ENCODE results near the gene OAS2. TPM values are rescaled to one million over a fixed set of nuclear protein-coding genes. Genes with fewer than 3 reads are reported as not detected.

Gene OAS2
- total RNA-seq, 3 donors from 2014 or later (not counting 1 experiment from before 2014, with no cell fraction given) = 29.0 to 56.3 (median 48.2) TPM

DNA sequence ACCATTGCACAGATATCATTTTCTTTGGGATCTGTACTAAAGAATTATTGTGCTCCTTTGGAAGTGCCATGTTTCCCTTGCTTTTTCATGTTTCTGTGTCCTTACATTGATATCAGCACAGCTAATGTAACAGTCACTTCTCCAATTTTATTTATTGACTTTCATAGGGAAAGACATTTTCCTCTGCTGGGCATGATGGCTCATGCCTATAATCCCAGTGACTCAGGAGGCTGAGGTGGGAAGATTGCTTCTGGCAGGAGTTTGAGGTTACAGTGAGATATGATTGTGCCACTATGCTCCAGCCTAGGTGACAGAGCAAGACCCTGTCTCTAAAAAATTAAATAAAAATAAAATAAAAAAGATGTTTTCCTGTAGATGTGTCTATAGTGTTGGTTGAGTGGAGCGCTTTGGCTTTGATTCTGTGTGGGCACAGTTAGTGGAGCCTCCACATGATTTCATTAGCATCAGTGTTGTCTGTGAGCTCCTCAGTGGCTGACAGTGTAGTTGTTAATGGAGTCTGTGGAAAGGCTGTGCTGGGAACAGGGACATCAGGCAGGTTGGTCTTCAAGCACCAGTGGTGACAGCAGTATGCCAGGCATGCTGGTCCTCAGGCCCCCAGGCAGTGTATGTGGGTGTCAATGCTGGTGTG is 7.4 kb downstream of the OAS2 start:
- DNase-seq (no peak), ATAC-seq (no peak)
- H3K4me1 Mint-ChIP-seq = peaks cover 64 to 77% of the 10 kb centered on the region in 2 donors
- Histone ChIP-seq H3K4me3 (ENCODE audit: low read length) (no peak overlapping the region), H3K4me1 (ENCODE audit: control insufficient read depth, insufficient read depth, low read length) (peaks cover 6% of the 10 kb centered on the region), H3K36me3 (ENCODE audit: control insufficient read depth, insufficient read depth, low read length) (peaks cover 44% of the 10 kb centered on the region), H3K27me3 (ENCODE audit: control insufficient read depth, insufficient read depth, low read length) (no peaks in the 10 kb centered on the region), H3K27ac (ENCODE audit: low read length) (no peak overlapping the region), H3K9me3 (ENCODE audit: control insufficient read depth, insufficient read depth, low read length) (no peaks in the 10 kb centered on the region)
- intact Hi-C loops (cut with micrococcal nuclease) = no loop called here
- H3K4me3 Mint-ChIP-seq = no peak overlapping the region
- TF ChIP-seq, protein P1, sequence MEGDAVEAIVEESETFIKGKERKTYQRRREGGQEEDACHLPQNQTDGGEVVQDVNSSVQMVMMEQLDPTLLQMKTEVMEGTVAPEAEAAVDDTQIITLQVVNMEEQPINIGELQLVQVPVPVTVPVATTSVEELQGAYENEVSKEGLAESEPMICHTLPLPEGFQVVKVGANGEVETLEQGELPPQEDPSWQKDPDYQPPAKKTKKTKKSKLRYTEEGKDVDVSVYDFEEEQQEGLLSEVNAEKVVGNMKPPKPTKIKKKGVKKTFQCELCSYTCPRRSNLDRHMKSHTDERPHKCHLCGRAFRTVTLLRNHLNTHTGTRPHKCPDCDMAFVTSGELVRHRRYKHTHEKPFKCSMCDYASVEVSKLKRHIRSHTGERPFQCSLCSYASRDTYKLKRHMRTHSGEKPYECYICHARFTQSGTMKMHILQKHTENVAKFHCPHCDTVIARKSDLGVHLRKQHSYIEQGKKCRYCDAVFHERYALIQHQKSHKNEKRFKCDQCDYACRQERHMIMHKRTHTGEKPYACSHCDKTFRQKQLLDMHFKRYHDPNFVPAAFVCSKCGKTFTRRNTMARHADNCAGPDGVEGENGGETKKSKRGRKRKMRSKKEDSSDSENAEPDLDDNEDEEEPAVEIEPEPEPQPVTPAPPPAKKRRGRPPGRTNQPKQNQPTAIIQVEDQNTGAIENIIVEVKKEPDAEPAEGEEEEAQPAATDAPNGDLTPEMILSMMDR (IDR thresholded peaks at IDR 0.05) = no peak
- 97% methylated on average over 1 of the region's 1 CpG for WGBS (ENCODE audit: insufficient coverage)
- H3K27me3 Mint-ChIP-seq (ENCODE audit: low read depth in 2 of 2) = no peaks in the 10 kb centered on the region
- peaks cover 2 to 8% of the 10 kb centered on the region in 2 donors for H3K9me3 Mint-ChIP-seq
- H3K36me3 Mint-ChIP-seq = peaks cover 26% of the 10 kb centered on the region
- peak overlapping the region; percentile 63 to 71 for H3K27ac Mint-ChIP-seq

DNA sequence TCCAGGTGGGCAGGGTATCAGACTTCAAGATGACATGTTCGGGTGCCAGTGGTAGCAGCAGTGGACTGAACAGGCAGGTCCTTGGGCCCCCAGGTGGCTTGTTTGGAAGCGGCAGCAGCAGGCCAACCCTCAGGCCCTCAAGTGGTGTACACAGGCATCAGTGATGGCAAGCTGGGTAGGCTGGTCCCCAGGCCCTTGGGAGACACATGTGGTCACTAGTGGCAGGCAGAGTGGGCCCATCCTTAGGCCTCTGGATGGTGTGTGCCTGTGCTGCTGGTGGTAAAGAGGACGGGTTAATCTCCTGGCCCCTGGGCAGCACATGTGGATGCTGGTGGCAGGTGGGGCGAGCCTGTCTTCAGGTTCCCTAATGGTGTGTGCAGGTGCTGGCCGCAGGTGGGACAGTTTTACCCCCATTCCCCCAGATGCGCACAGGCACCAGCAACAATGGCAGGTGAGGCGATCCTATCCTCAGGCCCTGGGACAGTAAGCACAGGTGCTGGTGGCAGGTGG is 8.0 kb downstream of the OAS2 start:
- no peaks in the 10 kb centered on the region for H3K27me3 Mint-ChIP-seq (ENCODE audit: low read depth in 2 of 2)
- no peaks in the 10 kb centered on the region for H3K27me3 ChIP-seq (ENCODE audit: control insufficient read depth, insufficient read depth, low read length)
- ATAC-seq (no peak), DNase-seq (no peak)
- 97% methylated on average over 7 of the region's 7 CpGs for WGBS (ENCODE audit: insufficient coverage)
- H3K4me3 Mint-ChIP-seq = no peak overlapping the region
- H3K27ac ChIP-seq (ENCODE audit: low read length) = no peak overlapping the region
- H3K36me3 ChIP-seq (ENCODE audit: control insufficient read depth, insufficient read depth, low read length) = peaks cover 50% of the 10 kb centered on the region
- peaks cover 6% of the 10 kb centered on the region for H3K4me1 ChIP-seq (ENCODE audit: control insufficient read depth, insufficient read depth, low read length)
- no peaks in the 10 kb centered on the region for H3K9me3 ChIP-seq (ENCODE audit: control insufficient read depth, insufficient read depth, low read length)
- no peak overlapping the region for H3K4me3 ChIP-seq (ENCODE audit: low read length)
- intact Hi-C loops (cut with micrococcal nuclease) = no loop called here
- H3K27ac Mint-ChIP-seq = peak overlapping the region; percentile 46 to 63
- peaks cover 58 to 71% of the 10 kb centered on the region in 2 donors for H3K4me1 Mint-ChIP-seq
- TF ChIP-seq, protein P1 (IDR thresholded peaks at IDR 0.05) = no peak
- H3K36me3 Mint-ChIP-seq = peaks cover 26% of the 10 kb centered on the region
- H3K9me3 Mint-ChIP-seq = peaks cover 2 to 8% of the 10 kb centered on the region in 2 donors

DNA sequence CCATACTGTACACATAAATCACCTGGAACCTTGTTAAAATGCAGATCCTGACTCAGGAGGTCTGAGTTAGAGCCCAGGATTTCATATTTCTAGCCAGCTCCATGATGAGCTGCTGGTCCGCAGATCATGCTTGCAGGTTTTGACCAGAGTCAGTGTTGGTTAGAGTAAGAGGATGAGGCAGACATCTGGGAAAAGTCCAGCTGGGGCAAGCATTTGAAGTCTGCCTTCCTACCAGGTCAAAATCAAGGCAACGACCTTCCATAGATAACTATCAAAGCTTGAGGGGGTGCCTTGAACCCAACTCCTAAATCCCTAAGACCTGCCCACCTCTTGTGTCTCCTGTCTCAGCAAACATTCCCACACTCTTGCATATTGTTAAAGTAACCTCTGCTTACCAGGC is 9.2 kb downstream of the OAS2 start:
- Mint-ChIP-seq H3K27me3 (ENCODE audit: low read depth in 2 of 2) (no peaks in the 10 kb centered on the region), H3K36me3 (peaks cover 26% of the 10 kb centered on the region), H3K4me1 (peaks cover 46 to 59% of the 10 kb centered on the region in 2 donors), H3K4me3 (no peak overlapping the region), H3K9me3 (peaks cover 2 to 8% of the 10 kb centered on the region in 2 donors), H3K27ac (peak overlapping the region; percentile 63 to 68)
- Histone ChIP-seq H3K36me3 (ENCODE audit: control insufficient read depth, insufficient read depth, low read length) (peaks cover 55% of the 10 kb centered on the region), H3K27me3 (ENCODE audit: control insufficient read depth, insufficient read depth, low read length) (no peaks in the 10 kb centered on the region), H3K4me1 (ENCODE audit: control insufficient read depth, insufficient read depth, low read length) (peaks cover 6% of the 10 kb centered on the region), H3K4me3 (ENCODE audit: low read length) (no peak overlapping the region), H3K27ac (ENCODE audit: low read length) (no peak overlapping the region), H3K9me3 (ENCODE audit: control insufficient read depth, insufficient read depth, low read length) (no peaks in the 10 kb centered on the region)
- DNase-seq (no peak), ATAC-seq (no peak)
- intact Hi-C loops (cut with micrococcal nuclease) = no loop called here
- TF ChIP-seq, protein P1 (IDR thresholded peaks at IDR 0.05) = no peak
- WGBS (ENCODE audit: insufficient coverage) = 100% methylated on average over 2 of the region's 2 CpGs
